GM12878 (cell line): Measurements from ENCODE around the gene LRP5. TPM values are rescaled to one million over a fixed set of nuclear protein-coding genes. Genes with fewer than 3 reads are reported as not detected.

ENCODE experiments used
- ATAC-seq: fragments of 200-7000 bp; cut with Tn5 transposase; 3 replicates; pipeline ENCODE4 v1.9.1; 2020; ENCODE audit warnings: mild to moderate bottlenecking, moderate library complexity
- BruUV-seq: library from RNA; stranded (reverse); fragments of 400-500 nt; replicated peaks from 2 replicates; lab custom pipeline; 2021; lab: Mats Ljungman, UMichigan
- CTCF ChIA-PET: fragments of 300-600 bp; sonication (Branson Sonifier 250); formaldehyde crosslinking; extraction: SDS; loops from one replicate; lab custom pipeline; 2021; ENCODE audit warnings: inconsistent platforms; lab: Yijun Ruan, JAX
- POLR2A ChIA-PET: fragments of 350-600 bp; formaldehyde crosslinking; extraction: SDS; loops from one replicate; lab custom pipeline; 2021; ENCODE audit warnings: inconsistent platforms; lab: Charles Lee
- RAD21 ChIA-PET: fragments of 300-600 bp; sonication (Branson Sonifier 250); formaldehyde crosslinking; loops from one replicate; lab custom pipeline; 2023; ENCODE audit warnings: antibody characterized with exemption; ENCODE audit not compliant: unreplicated experiment; lab: Charles Lee
- SMC1A ChIA-PET: fragments of 300-600 bp; sonication (Branson Sonifier 250); formaldehyde crosslinking; loops from one replicate; lab custom pipeline; 2023; ENCODE audit not compliant: unreplicated experiment, uncharacterized antibody; lab: Charles Lee
- DNase-seq: peaks from one replicate; pipeline ENCODE4 v3.0.0-alpha.2; 2011; ENCODE audit warnings: low read depth, low spot score
- FAIRE-seq: peaks from 3 replicates; lab custom pipeline; 2011; peaks lifted over from hg19 to GRCh38; lab: Jason Lieb, UNC
- H2AFZ ChIP-seq: 2 replicates; pipeline ENCODE4 v1.6.0; 2011; ENCODE audit warnings: low read depth, low read length, control low read depth; ENCODE audit not compliant: control insufficient read depth
- H3K27ac ChIP-seq: 2 replicates; pipeline ENCODE4 v1.5.1; 2011; ENCODE audit warnings: control low read depth; ENCODE audit not compliant: control insufficient read depth, insufficient read depth
- H3K27me3 ChIP-seq, 2 experiments: replicated peaks in 1 of 2; 2 replicates each; pipeline versions ENCODE4 v1.6.0 to v1.6.1; 2011; ENCODE audit warnings: low read length in 1 of 2; ENCODE audit not compliant: control insufficient read depth in 2 of 2, insufficient read depth in 2 of 2
- H3K36me3 ChIP-seq, 2 experiments: 2 replicates each; pipeline ENCODE4 v1.5.1; 2011; ENCODE audit warnings: low read length in 1 of 2; ENCODE audit not compliant: control insufficient read depth in 2 of 2, insufficient read depth in 2 of 2
- H3K4me1 ChIP-seq: 2 replicates; pipeline ENCODE4 v1.6.1; 2011; ENCODE audit warnings: mild to moderate bottlenecking, low read length, moderate library complexity, mixed read lengths; ENCODE audit not compliant: control insufficient read depth, insufficient read depth
- H3K4me2 ChIP-seq: 2 replicates; pipeline ENCODE4 v1.6.0; 2011; ENCODE audit warnings: control low read depth; ENCODE audit not compliant: control insufficient read depth, insufficient read depth
- H3K4me3 ChIP-seq: fragments of 200-600 bp; sonication (generic); 2 replicates; pipeline ENCODE4 v1.5.1; 2016
- H3K79me2 ChIP-seq: 2 replicates; pipeline ENCODE4 v1.6.0; 2011; ENCODE audit warnings: low read length; ENCODE audit not compliant: control insufficient read depth, insufficient read depth
- H3K9ac ChIP-seq: 2 replicates; pipeline ENCODE4 v1.8.0; 2011; ENCODE audit warnings: low read length, control low read depth, mixed read lengths; ENCODE audit not compliant: control insufficient read depth, insufficient read depth
- H3K9me3 ChIP-seq: replicated peaks from 3 replicates; pipeline ENCODE4 v1.5.1; 2011; ENCODE audit warnings: mild to moderate bottlenecking, low read length; ENCODE audit not compliant: control insufficient read depth, insufficient read depth
- H4K20me1 ChIP-seq: 2 replicates; pipeline ENCODE4 v1.6.0; 2011; ENCODE audit not compliant: control insufficient read depth, insufficient read depth
- BACH1 ChIP-seq: fragments of 450-650 bp; IDR thresholded peaks from 2 replicates; pipeline ENCODE4 v1.6.1; 2017; ENCODE audit warnings: mild to moderate bottlenecking, borderline replicate concordance
- LARP7 ChIP-seq: fragments of 450-650 bp; IDR thresholded peaks from 2 replicates; pipeline ENCODE4 v1.6.1; 2017; ENCODE audit warnings: mild to moderate bottlenecking
- POLR2AphosphoS5 ChIP-seq: IDR thresholded peaks from 2 replicates; pipeline ENCODE4 v1.6.1; 2011; ENCODE audit warnings: mild to moderate bottlenecking, low read length, inconsistent platforms
- RAD51 ChIP-seq: fragments of 450-650 bp; IDR thresholded peaks from 2 replicates; pipeline ENCODE4 v1.6.1; 2016; ENCODE audit warnings: moderate library complexity, mild to moderate bottlenecking, inconsistent platforms
- SIN3A ChIP-seq: IDR thresholded peaks from 2 replicates; pipeline ENCODE4 v1.6.1; 2012; ENCODE audit warnings: low read depth, low read length, improper control_type of control experiment
- SMARCA5 ChIP-seq: fragments of 450-650 bp; IDR thresholded peaks from 2 replicates; pipeline ENCODE4 v1.6.1; 2017; ENCODE audit warnings: mild to moderate bottlenecking
- ZSCAN29 ChIP-seq: fragments of 450-650 bp; IDR thresholded peaks from 2 replicates; pipeline ENCODE4 v1.6.1; 2017; ENCODE audit warnings: mild to moderate bottlenecking, moderate library complexity
- WGBS: methylation state at CpG from one replicate; pipeline ENCODE4 v1.1.6; 2016; ENCODE audit warnings: low lambda C conversion rate; ENCODE audit not compliant: insufficient replicate concordance, insufficient coverage; ENCODE audit errors: missing lambda C conversion rate; 5-methylcytosine and 5-hydroxymethylcytosine counted together
- in situ Hi-C: fragments of 300-500 bp; cut with MboI; formaldehyde crosslinking; loops from 9 replicates; pipeline ENCODE4 v1.14.3; 2018; ENCODE audit warnings: mixed read lengths
- intact Hi-C: fragments of 100-400 bp; cut with micrococcal nuclease; formaldehyde crosslinking; loops from one replicate; pipeline ENCODE4 v1.14.2; 2022; ENCODE audit not compliant: unreplicated experiment
- polyA plus RNA-seq, 11 experiments: library from polyadenylated mRNA; depleted of rRNA in 4 of 11; unstranded in 6 of 11; stranded (reverse) in 5 of 11; fragments of >200 nt; fragmentation: Nextera tagmentation in 4 of 11; fragmentation: Illumina TruSeq in 1 of 11; extraction: Ambion mirVana in 4 of 11; extraction: Trizol in 1 of 11; gene quantifications; 1 replicate in 1 of 11; 2 replicates in 10 of 11; pipeline versions ENCODE4 v1.2.1 to v1.2.3, GENCODE V29; 2011 to 2016; ENCODE audit warnings: inconsistent platforms in 2 of 11, missing spikeins in 2 of 11, low read depth in 1 of 11
- total RNA-seq, 4 experiments: library from RNA; depleted of rRNA in 3 of 4; stranded (reverse); fragments of >200 nt in 3 of 4; fragmentation: Illumina TruSeq in 1 of 4; extraction: Trizol in 1 of 4; gene quantifications; 2 replicates each; pipeline versions ENCODE4 v1.2.1 to v1.2.3, GENCODE V29; 2013 to 2021

The LRP5 gene
- total and polyA plus RNA-seq, 10 of the 15 experiments (the other 5 are each of a cell fraction or from before 2014, with no cell fraction given): 0.37 to 34.0 (median 6.6) TPM

DNA sequence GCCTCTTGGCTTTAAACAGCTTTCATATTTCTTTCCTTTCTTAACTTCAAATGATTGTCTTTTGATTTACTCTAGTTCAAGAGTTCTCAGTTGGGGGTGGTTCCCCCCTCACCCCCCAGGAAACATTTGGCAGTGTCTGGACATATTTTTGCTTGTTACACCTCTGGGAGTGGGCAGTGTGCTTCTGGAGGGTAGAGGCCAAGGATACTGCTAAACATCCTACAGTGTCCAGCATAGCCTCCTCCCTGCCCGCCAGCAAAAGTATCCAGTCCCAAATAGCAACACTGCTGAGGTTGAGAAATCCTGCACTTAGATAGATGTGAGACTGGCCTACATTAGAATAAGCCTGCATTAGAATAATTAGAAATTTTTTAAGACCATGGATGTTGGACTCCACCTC is 151.3 kb downstream of the LRP5 start:
- no peak overlapping the region for H2AFZ ChIP-seq
- 96% methylated on average over 1 of the region's 1 CpG for WGBS
- H3K27ac ChIP-seq: no peak overlapping the region
- peak overlapping the region; percentile 21; the same call in 1 of the 2 replicates for H3K9ac ChIP-seq
- ChIA-PET SMC1A (interaction anchor here (1.0 kb wide), 2 partner anchors 35 to 81 kb away, joined by 3 to 5 read pairs; no protein-coding TSS in a partner anchor), RAD21 (interaction anchor here (1.8 kb wide), 1 partner anchor 35 kb away, joined by 6 read pairs; no protein-coding TSS in a partner anchor), POLR2A (interaction anchor here (0.6 kb wide), 1 partner anchor 42 kb away, joined by 6 read pairs; no protein-coding TSS in a partner anchor), CTCF (interaction anchor here (0.9 kb wide), 1 partner anchor 50 kb away, joined by 3 read pairs; no protein-coding TSS in a partner anchor)
- TF ChIP-seq ZSCAN29 (no peak), SIN3A (no peak), POLR2AphosphoS5 (no peak), LARP7 (no peak), SMARCA5 (no peak), RAD51 (no peak), BACH1 (no peak)
- H3K79me2 ChIP-seq: peaks cover 78% of the 10 kb centered on the region
- no peaks in the 10 kb centered on the region for H3K9me3 ChIP-seq
- H3K4me2 ChIP-seq: peak overlapping the region; percentile 71; the same call in 1 of the 2 replicates
- BruUV-seq: TSS peak; percentile 4
- peaks cover 19% of the 10 kb centered on the region for H3K4me1 ChIP-seq
- no peaks in the 10 kb centered on the region for H3K27me3 ChIP-seq
- H3K36me3 ChIP-seq: peaks cover 0 to 3% of the 10 kb centered on the region in 2 experiments; a peak in 1 of 4 replicates
- in situ Hi-C loops (no loop called here), intact Hi-C loops (loop anchor here (5.0 kb wide), 1 partner anchor 196 kb away; no protein-coding TSS in a partner anchor)
- DNase-seq (no peak), FAIRE-seq (no peak), ATAC-seq (no peak)
- peaks cover 13% of the 10 kb centered on the region for H4K20me1 ChIP-seq
- H3K4me3 ChIP-seq: peak overlapping the region; percentile 8; the same call in 1 of the 2 replicates
